H7 (cell line): ENCODE data around the gene CIZ1. TPM values are rescaled to one million over a fixed set of nuclear protein-coding genes. Genes with fewer than 3 reads are reported as not detected.
A peak's percentile ranks its signal among the peaks of the same experiment; 100 is the strongest.
"Not testable (repeated sequence)": the region's sequence is repeated elsewhere in the genome, so short reads cannot be mapped to it uniquely, and the experiment has no call there.

Experiments
- DNase-seq: peaks from one replicate; pipeline ENCODE4 v3.0.0; 2012
- H3K27me3 ChIP-seq: 2 replicates; pipeline ENCODE4 v1.6.0; 2011; ENCODE audit warnings: mild to moderate bottlenecking, low read length; ENCODE audit not compliant: control insufficient read depth, insufficient read depth
- H3K36me3 ChIP-seq: replicated peaks from 2 replicates; pipeline ENCODE4 v1.5.1; 2011; ENCODE audit warnings: low read length; ENCODE audit not compliant: control insufficient read depth, insufficient read depth
- H3K4me3 ChIP-seq: 2 replicates; pipeline ENCODE4 v1.5.1; 2011; ENCODE audit warnings: low read depth, mild to moderate bottlenecking, control low read depth, low read length, moderate library complexity; ENCODE audit not compliant: insufficient read depth
- total RNA-seq: library from RNA; depleted of rRNA; stranded (reverse); fragments of >200 nt; shearing (Covaris generic); gene quantifications from 2 replicates; pipeline ENCODE4 v1.2.3, GENCODE V29; 2014

Gene CIZ1
- total RNA-seq, 1 experiment from 2014 or later: 36.8 TPM

- Histone ChIP-seq H3K27me3 (no peaks in the 10 kb centered on the region), H3K36me3 (no peaks in the 10 kb centered on the region), H3K4me3 (no peak overlapping the region)
- DNase-seq: peak; percentile 49
Observed at GRCh38 chr9:128142596-128142995, 48.8 kb downstream of the CIZ1 start.

GRCh38 chr9:128142061-128142460 lies 49.3 kb downstream of the CIZ1 start:
- no peak overlapping the region for H3K4me3 ChIP-seq
- 0 out of 2 replicates have a peak, but pooled peaks cover 1% of the 10 kb centered on the region for H3K27me3 ChIP-seq
- no peaks in the 10 kb centered on the region for H3K36me3 ChIP-seq
- peak; percentile 24 for DNase-seq

GRCh38 chr9:128141604-128142003 lies 49.8 kb downstream of the CIZ1 start:
- peak; percentile 19 for DNase-seq
- 0 out of 2 replicates have a peak, but pooled peaks cover 1% of the 10 kb centered on the region for H3K27me3 ChIP-seq
- H3K4me3 ChIP-seq: no peak overlapping the region
- no peaks in the 10 kb centered on the region for H3K36me3 ChIP-seq

- Histone ChIP-seq H3K27me3 (0 out of 2 replicates have a peak, but pooled peaks cover 1% of the 10 kb centered on the region), H3K36me3 (no peaks in the 10 kb centered on the region), H3K4me3 (no peak overlapping the region)
- peak; percentile 10 for DNase-seq
Observed at GRCh38 chr9:128139621-128140020, 51.8 kb downstream of the CIZ1 start.

GRCh38 chr9:128138001-128138400 lies 53.4 kb downstream of the CIZ1 start:
- peak; percentile 15 for DNase-seq
- Histone ChIP-seq H3K36me3 (no peaks in the 10 kb centered on the region), H3K4me3 (no peak overlapping the region), H3K27me3 (0 out of 2 replicates have a peak, but pooled peaks cover 1% of the 10 kb centered on the region)

- Histone ChIP-seq H3K36me3 (no peaks in the 10 kb centered on the region), H3K4me3 (no peak overlapping the region), H3K27me3 (0 out of 2 replicates have a peak, but pooled peaks cover 1% of the 10 kb centered on the region)
- DNase-seq: peak; percentile 13
Observed at GRCh38 chr9:128136816-128137793, 54.3 kb downstream of the CIZ1 start.

- peak; percentile 13 for DNase-seq
- H3K4me3 ChIP-seq, H3K36me3 ChIP-seq, H3K27me3 ChIP-seq: not testable (repeated sequence)
Observed at GRCh38 chr9:128135561-128135960, 55.8 kb downstream of the CIZ1 start.

GRCh38 chr9:128132139-128132538 lies 59.2 kb downstream of the CIZ1 start:
- DNase-seq, H3K27me3 ChIP-seq, H3K36me3 ChIP-seq: not testable (repeated sequence)

GRCh38 chr9:128131346-128131745 lies 60.0 kb downstream of the CIZ1 start:
- H3K27me3 ChIP-seq, DNase-seq: not testable (repeated sequence)

More at GRCh38 chr9:128132139-128132538, 59.2 kb downstream of the CIZ1 start:
- not testable (repeated sequence) for H3K4me3 ChIP-seq

GRCh38 chr9:128130651-128131050 lies 60.7 kb downstream of the CIZ1 start:
- H3K27me3 ChIP-seq, DNase-seq, H3K36me3 ChIP-seq, H3K4me3 ChIP-seq: not testable (repeated sequence)

More at GRCh38 chr9:128131346-128131745, 60.0 kb downstream of the CIZ1 start:
- H3K4me3 ChIP-seq, H3K36me3 ChIP-seq: not testable (repeated sequence)

- H3K27me3 ChIP-seq, H3K4me3 ChIP-seq, DNase-seq, H3K36me3 ChIP-seq: not testable (repeated sequence)
Observed at GRCh38 chr9:128129976-128130590, 61.3 kb downstream of the CIZ1 start.

GRCh38 chr9:128128836-128129590 lies 62.4 kb downstream of the CIZ1 start:
- H3K36me3 ChIP-seq: peaks cover 7% of the 10 kb centered on the region
- DNase-seq: peak; percentile 43
- H3K27me3 ChIP-seq: peaks cover 6% of the 10 kb centered on the region
- H3K4me3 ChIP-seq: peak overlapping the region; percentile 71

- Histone ChIP-seq H3K36me3 (peaks cover 9% of the 10 kb centered on the region), H3K4me3 (peak overlapping the region; percentile 71), H3K27me3 (peaks cover 6% of the 10 kb centered on the region)
- DNase-seq: peak; percentile 98
Observed at GRCh38 chr9:128127990-128128835, 63.2 kb downstream of the CIZ1 start.
